ENCODE results near the gene LONP1.

GRCh38 chr19:5700455-5701092 is 19.4 kb downstream of the LONP1 start:
- TF ChIP-seq CTCF (IDR thresholded peaks at IDR 0.05 in 8 of 11, conservative IDR thresholded peaks at IDR 0.05 in 3 of 11) (no peak), POLR2A (IDR thresholded peaks at IDR 0.05) (no peak)
